KMS-11 (cell line): ENCODE measurements around the gene ZRSR2.

Source experiments
- H2AFZ ChIP-seq: fragments of 200-600 bp; sonication (generic); 2 replicates; pipeline ENCODE4 v1.6.1; 2016; ENCODE audit warnings: antibody characterized with exemption, mixed run types, low read depth
- H3K27ac ChIP-seq: fragments of 200-600 bp; sonication (generic); 2 replicates; pipeline ENCODE4 v1.6.1; 2016; ENCODE audit warnings: mild to moderate bottlenecking, mixed run types
- H3K27me3 ChIP-seq: fragments of 200-600 bp; sonication (generic); 2 replicates; pipeline ENCODE4 v1.6.1; 2017; ENCODE audit warnings: mild to moderate bottlenecking, low read depth, mixed run types, moderate library complexity; ENCODE audit not compliant: insufficient read depth
- H3K36me3 ChIP-seq: fragments of 200-600 bp; sonication (generic); 2 replicates; pipeline ENCODE4 v1.6.1; 2017; ENCODE audit warnings: mild to moderate bottlenecking, mixed run types; ENCODE audit not compliant: insufficient read depth
- H3K4me1 ChIP-seq: fragments of 200-600 bp; sonication (generic); 2 replicates; pipeline ENCODE4 v1.6.1; 2016; ENCODE audit warnings: mild to moderate bottlenecking, low read depth, mixed run types; ENCODE audit not compliant: poor library complexity, severe bottlenecking
- H3K4me2 ChIP-seq: fragments of 200-600 bp; sonication (generic); 2 replicates; pipeline ENCODE4 v1.7.0; 2016; ENCODE audit warnings: mild to moderate bottlenecking, mixed run types
- H3K4me3 ChIP-seq: fragments of 200-600 bp; sonication (generic); IDR thresholded peaks from 2 replicates; pipeline ENCODE4 v1.6.1; 2017; ENCODE audit warnings: low read depth, low read length, mixed read lengths; ENCODE audit not compliant: insufficient read depth
- H3K79me2 ChIP-seq: fragments of 200-600 bp; sonication (generic); 2 replicates; pipeline ENCODE4 v1.6.1; 2016; ENCODE audit warnings: low read depth, mixed run types; ENCODE audit not compliant: insufficient read depth
- H3K9ac ChIP-seq: fragments of 200-600 bp; sonication (generic); 2 replicates; pipeline ENCODE4 v1.6.1; 2016; ENCODE audit warnings: mild to moderate bottlenecking, mixed run types
- H4K20me1 ChIP-seq: fragments of 200-600 bp; sonication (generic); 2 replicates; pipeline ENCODE4 v1.6.1; 2016; ENCODE audit warnings: mild to moderate bottlenecking, mixed run types; ENCODE audit not compliant: insufficient read depth
- CTCF ChIP-seq: fragments of 200-600 bp; sonication (generic); conservative IDR thresholded peaks from 2 replicates; pipeline ENCODE4 v1.6.1; 2017; ENCODE audit warnings: low read depth, mild to moderate bottlenecking, antibody characterized with exemption, low read length, moderate library complexity, mixed read lengths

ZRSR2 gene

GRCh38 chrX:15869695-15870094 is 79.4 kb downstream of the ZRSR2 start:
- H3K9ac ChIP-seq, result no peak overlapping the region
- H4K20me1 ChIP-seq, result no peaks in the 10 kb centered on the region
- H3K36me3 ChIP-seq, result no peaks in the 10 kb centered on the region
- no peaks in the 10 kb centered on the region for H3K79me2 ChIP-seq
- no peak for TF ChIP-seq CTCF
- H3K4me1 ChIP-seq, result no peaks in the 10 kb centered on the region
- no peak overlapping the region for H3K4me3 ChIP-seq
- no peaks in the 10 kb centered on the region for H3K27me3 ChIP-seq
- no peak overlapping the region for H2AFZ ChIP-seq
- no peak overlapping the region for H3K27ac ChIP-seq
- no peak overlapping the region for H3K4me2 ChIP-seq

GRCh38 chrX:15870310-15870709 is 80.0 kb downstream of the ZRSR2 start:
- no peak for TF ChIP-seq CTCF
- no peaks in the 10 kb centered on the region for H3K27me3 ChIP-seq
- no peak overlapping the region for H2AFZ ChIP-seq
- no peak overlapping the region for H3K4me2 ChIP-seq
- H3K27ac ChIP-seq, result no peak overlapping the region
- no peaks in the 10 kb centered on the region for H3K79me2 ChIP-seq
- H3K4me1 ChIP-seq, result no peaks in the 10 kb centered on the region
- H4K20me1 ChIP-seq, result no peaks in the 10 kb centered on the region
- H3K9ac ChIP-seq, result no peak overlapping the region
- no peaks in the 10 kb centered on the region for H3K36me3 ChIP-seq
- H3K4me3 ChIP-seq, result no peak overlapping the region
